Activated CD4-positive, alpha-beta T cell treated with anti-CD3 and anti-CD28 coated beads for 1 hour (primary cell): ENCODE results near the gene SOX5.
"Not testable (repeated sequence)": the region's sequence is repeated elsewhere in the genome, so short reads cannot be mapped to it uniquely, and the experiment has no call there.

Experiments
- DNase-seq: peaks from one replicate; pipeline ENCODE4 v3.0.0-alpha.2; 2020

Gene SOX5

GRCh38 chr12:23750923-23751322, 198.5 kb downstream of the SOX5 start:
- no peak for DNase-seq

GRCh38 chr12:23744696-23745095, 204.8 kb downstream of the SOX5 start:
- no peak for DNase-seq

- no peak for DNase-seq
These were observed 206.9 kb downstream of the SOX5 start for GRCh38 chr12:23742574-23742973.

- DNase-seq: no peak
These were observed 218.0 kb downstream of the SOX5 start for GRCh38 chr12:23731493-23731892.

- no peak for DNase-seq
These were observed 218.4 kb downstream of the SOX5 start for GRCh38 chr12:23731035-23731434.

GRCh38 chr12:23729359-23729758, 220.1 kb downstream of the SOX5 start:
- DNase-seq: no peak

- no peak for DNase-seq
These were observed 222.8 kb downstream of the SOX5 start for GRCh38 chr12:23726646-23727045.

- no peak for DNase-seq
These were observed 226.8 kb downstream of the SOX5 start for GRCh38 chr12:23722655-23723054.

GRCh38 chr12:23721268-23721667, 228.2 kb downstream of the SOX5 start:
- DNase-seq: no peak

- no peak for DNase-seq
These were observed 230.0 kb downstream of the SOX5 start for GRCh38 chr12:23719493-23719892.

GRCh38 chr12:23710361-23710760, 239.1 kb downstream of the SOX5 start:
- DNase-seq: not testable (repeated sequence)

- DNase-seq: no peak
These were observed 241.2 kb downstream of the SOX5 start for GRCh38 chr12:23708185-23708837.

- no peak for DNase-seq
These were observed 242.2 kb downstream of the SOX5 start for GRCh38 chr12:23707270-23707669.

- DNase-seq: no peak
These were observed 244.2 kb downstream of the SOX5 start for GRCh38 chr12:23704992-23705943.

GRCh38 chr12:23703051-23703450, 246.4 kb downstream of the SOX5 start:
- no peak for DNase-seq

GRCh38 chr12:23699031-23699430, 250.4 kb downstream of the SOX5 start:
- no peak for DNase-seq

GRCh38 chr12:23694920-23695319, 254.6 kb downstream of the SOX5 start:
- DNase-seq: no peak

GRCh38 chr12:23694307-23694706, 255.2 kb downstream of the SOX5 start:
- DNase-seq: no peak

- DNase-seq: no peak
These were observed 261.5 kb downstream of the SOX5 start for GRCh38 chr12:23687947-23688346.

- no peak for DNase-seq
These were observed 263.4 kb downstream of the SOX5 start for GRCh38 chr12:23686095-23686494.

- DNase-seq: no peak
These were observed 265.3 kb downstream of the SOX5 start for GRCh38 chr12:23684121-23684520.

GRCh38 chr12:23681237-23681636, 268.2 kb downstream of the SOX5 start:
- no peak for DNase-seq

GRCh38 chr12:23674064-23674463, 275.4 kb downstream of the SOX5 start:
- no peak for DNase-seq

GRCh38 chr12:23671881-23672280, 277.6 kb downstream of the SOX5 start:
- no peak for DNase-seq
